Pancreas (tissue), 10 donors: ENCODE measurements around the gene DYNLT3. TPM values are rescaled to one million over a fixed set of nuclear protein-coding genes. Genes with fewer than 3 reads are reported as not detected.

Experiments used
- ATAC-seq, 4 donors: fragments of 200-7000 bp; cut with Tn5 transposase; one replicate each; pipeline versions ENCODE4 v1.8.0 to v1.9.1; 2020; ENCODE audit warnings: mild to moderate bottlenecking in 4 of 4, moderate library complexity in 4 of 4
- DNase-seq, 6 donors: peaks; one replicate each; pipeline ENCODE4 v3.0.0-alpha.2; 2020
- FAIRE-seq: peaks from 2 replicates; lab custom pipeline; 2012; peaks lifted over from hg19 to GRCh38; lab: Jason Lieb, UNC
- H3K27ac ChIP-seq, 4 donors: fragments of 200-600 bp; sonication (generic); 1 replicate in 3 of 4; 2 replicates in 1 of 4; pipeline versions ENCODE4 v1.5.0 to v1.8.0; 2020
- H3K27me3 ChIP-seq, 4 donors: fragments of 200-600 bp; one replicate each; pipeline ENCODE4 v1.8.0; 2021
- H3K36me3 ChIP-seq, 3 donors: fragments of 200-600 bp; sonication (generic) in 1 of 3; one replicate each; pipeline versions ENCODE4 v1.5.0 to v1.8.0; 2020 to 2021
- H3K4me1 ChIP-seq, 3 donors: fragments of 200-600 bp; one replicate each; pipeline ENCODE4 v1.8.0; 2021
- H3K4me3 ChIP-seq, 4 donors: fragments of 200-600 bp; sonication (generic) in 2 of 4; one replicate each; pipeline versions ENCODE4 v1.5.0 to v1.8.0; 2020 to 2021
- H3K9me3 ChIP-seq, 4 donors: fragments of 200-600 bp; one replicate each; pipeline ENCODE4 v1.8.0; 2021
- CTCF ChIP-seq, 4 donors: fragments of 200-600 bp; sonication (generic) in 3 of 4; IDR thresholded peaks; one replicate each; pipeline versions ENCODE4 v1.5.0 to v1.8.0; 2021; ENCODE audit warnings: antibody characterized with exemption in 4 of 4
- WGBS, 2 donors: extraction: QIAGEN DNeasy Blood & Tissue Kit; methylation state at CpG; one replicate each; pipeline ENCODE4 v1.1.7; 2013; 5-methylcytosine and 5-hydroxymethylcytosine counted together
- intact Hi-C, 3 donors: fragments of 100-400 bp; cut with DNase I; formaldehyde crosslinking; loops; one replicate each; pipeline versions ENCODE4 v1.11.1 to v1.14.2; 2022
- polyA plus RNA-seq, 2 donors: library from polyadenylated mRNA; stranded (reverse); fragments of 200-250 nt; gene quantifications; one replicate each; pipeline ENCODE4 v1.2.3, GENCODE V29; 2013
- total RNA-seq, 6 donors: library from RNA; stranded (reverse); fragmentation: NEBNext Ultra II Directional in 4 of 6; extraction: Animal tissue kit (Norgen Biotek cat#: 25700) in 4 of 6; gene quantifications; one replicate each; pipeline versions ENCODE4 v1.2.1 to v1.2.4, GENCODE V29; 2021 to 2023
- donor health status: healthy with polysubstance abuse.
- donor health status: DM: no; HTN: no; CAD: no; lungs with moderate emphysema.
- donor health status: DM: no; HTN: no; CAD: no.
- donor health status: control.
- donor health status: control.
- donor health status: Bipolar disorder and iron deficiency.
- donor health status: DM: yes; HTN: yes; CAD: no.
- donor health status: DM: no; HTN: no; CAD: no.
- donor health status: DM: no; HTN: no; CAD: no.
- donor health status: DM: yes; HTN: yes; CAD: no.

Gene DYNLT3
- total and polyA plus RNA-seq, 8 donors = 5.0 to 18.8 (median 7.9) TPM

DNA sequence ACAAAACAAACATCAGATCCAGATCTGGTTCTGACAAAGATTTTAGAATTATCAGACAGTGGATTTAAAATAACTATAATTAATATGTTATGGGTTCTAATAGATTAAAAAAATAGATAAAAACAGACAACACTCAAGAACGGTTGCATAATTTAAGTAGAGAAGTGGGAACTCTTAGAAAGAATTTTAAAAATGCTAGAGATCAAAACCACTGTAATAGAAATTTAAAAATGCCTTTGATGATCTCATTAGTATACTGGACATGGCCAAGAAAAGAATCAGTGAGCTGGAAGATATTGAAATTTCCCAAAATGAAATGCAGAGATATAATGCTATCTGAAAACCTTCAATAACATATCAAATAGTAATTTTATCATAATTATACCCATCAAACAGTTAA, 28.3 kb upstream of the DYNLT3 start:
- FAIRE-seq (peak; percentile 66), ATAC-seq (no peak)

DNA sequence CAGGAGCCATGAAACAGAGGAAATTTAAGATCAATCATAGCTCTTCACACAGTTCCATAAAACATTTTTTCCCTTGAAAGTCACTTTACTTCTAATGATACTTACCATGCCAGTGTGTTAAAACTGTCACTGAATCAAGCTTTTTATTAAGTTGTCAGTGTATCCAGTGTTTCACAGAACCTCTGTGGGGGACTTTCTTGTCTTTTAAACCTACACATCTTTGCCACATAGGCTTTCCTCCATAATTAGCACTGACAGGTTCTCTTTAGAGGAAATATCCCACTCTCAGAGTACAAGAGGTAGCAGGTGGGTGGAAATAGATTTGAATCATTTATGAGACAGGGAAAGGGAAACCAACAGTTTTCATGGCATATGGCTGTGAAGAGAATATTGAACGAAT, 25.8 kb upstream of the DYNLT3 start:
- H3K9me3 ChIP-seq = no peaks in the 10 kb centered on the region
- ATAC-seq (no peak), FAIRE-seq (no peak), DNase-seq (no peak)
- no peaks in the 10 kb centered on the region for H3K36me3 ChIP-seq
- no peak overlapping the region for H3K4me3 ChIP-seq
- intact Hi-C loops = no loop called here
- peaks cover 0 to 3% (median 0%) of the 10 kb centered on the region in 4 donors for H3K27me3 ChIP-seq
- no peaks in the 10 kb centered on the region for H3K4me1 ChIP-seq
- no peak overlapping the region for H3K27ac ChIP-seq
- no peak for TF ChIP-seq CTCF (IDR thresholded peaks at IDR 0.05)
- 35 to 58% methylated on average over 1 of the region's 1 CpG for WGBS, 2 donors

More for the DNA sequence above, 28.3 kb upstream of the DYNLT3 start:
- Histone ChIP-seq H3K9me3 (no peaks in the 10 kb centered on the region), H3K4me1 (no peaks in the 10 kb centered on the region), H3K36me3 (no peaks in the 10 kb centered on the region), H3K4me3 (no peak overlapping the region), H3K27me3 (no peaks in the 10 kb centered on the region), H3K27ac (no peak overlapping the region)
- intact Hi-C loops = no loop called here
- WGBS, 2 donors = 22 to 43% methylated on average over 1 of the region's 1 CpG
- no peak for DNase-seq
- TF ChIP-seq CTCF (IDR thresholded peaks at IDR 0.05) = no peak

DNA sequence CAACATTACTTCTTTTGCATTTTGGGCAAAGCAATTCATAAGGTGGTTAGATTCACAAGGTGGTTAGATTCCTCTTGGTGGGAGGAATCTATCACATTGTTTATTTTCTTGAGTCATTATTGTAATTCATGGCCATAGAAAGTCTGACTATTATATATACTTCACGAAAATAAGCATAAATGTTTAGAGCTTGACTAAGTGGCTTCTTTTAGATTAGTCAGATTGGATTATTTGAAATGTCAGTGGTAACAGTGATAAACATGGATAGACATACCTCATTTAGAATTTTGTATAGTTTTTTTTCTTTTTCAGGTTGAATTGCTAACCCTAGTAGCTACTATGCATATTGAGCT, 24.9 kb upstream of the DYNLT3 start:
- 54 to 67% methylated on average over 1 of the region's 1 CpG for WGBS, 2 donors
- DNase-seq (no peak), FAIRE-seq (no peak), ATAC-seq (no peak)
- no peak overlapping the region for H3K27ac ChIP-seq
- no peak overlapping the region for H3K4me3 ChIP-seq
- H3K9me3 ChIP-seq = no peaks in the 10 kb centered on the region
- TF ChIP-seq CTCF (IDR thresholded peaks at IDR 0.05) = no peak
- intact Hi-C loops = no loop called here
- H3K36me3 ChIP-seq = no peaks in the 10 kb centered on the region
- no peaks in the 10 kb centered on the region for H3K4me1 ChIP-seq
- peaks cover 0 to 3% (median 0%) of the 10 kb centered on the region in 4 donors for H3K27me3 ChIP-seq

- no peaks in the 10 kb centered on the region for H3K4me1 ChIP-seq
- H3K9me3 ChIP-seq = no peaks in the 10 kb centered on the region
- peaks cover 0 to 3% (median 0%) of the 10 kb centered on the region in 4 donors for H3K27me3 ChIP-seq
- DNase-seq = no peak
- ATAC-seq = peak in 2 of 4 donors; percentile 29 to 55
- no peak for FAIRE-seq
- H3K36me3 ChIP-seq = no peaks in the 10 kb centered on the region
- no peak overlapping the region for H3K4me3 ChIP-seq
- 62 to 64% methylated on average over 4 of the region's 4 CpGs for WGBS, 2 donors
- intact Hi-C loops = no loop called here
- no peak overlapping the region for H3K27ac ChIP-seq
- no peak for TF ChIP-seq CTCF (IDR thresholded peaks at IDR 0.05)
Observed at GRCh38 chrX:37871626-37872302, 24.4 kb upstream of the DYNLT3 start.

DNA sequence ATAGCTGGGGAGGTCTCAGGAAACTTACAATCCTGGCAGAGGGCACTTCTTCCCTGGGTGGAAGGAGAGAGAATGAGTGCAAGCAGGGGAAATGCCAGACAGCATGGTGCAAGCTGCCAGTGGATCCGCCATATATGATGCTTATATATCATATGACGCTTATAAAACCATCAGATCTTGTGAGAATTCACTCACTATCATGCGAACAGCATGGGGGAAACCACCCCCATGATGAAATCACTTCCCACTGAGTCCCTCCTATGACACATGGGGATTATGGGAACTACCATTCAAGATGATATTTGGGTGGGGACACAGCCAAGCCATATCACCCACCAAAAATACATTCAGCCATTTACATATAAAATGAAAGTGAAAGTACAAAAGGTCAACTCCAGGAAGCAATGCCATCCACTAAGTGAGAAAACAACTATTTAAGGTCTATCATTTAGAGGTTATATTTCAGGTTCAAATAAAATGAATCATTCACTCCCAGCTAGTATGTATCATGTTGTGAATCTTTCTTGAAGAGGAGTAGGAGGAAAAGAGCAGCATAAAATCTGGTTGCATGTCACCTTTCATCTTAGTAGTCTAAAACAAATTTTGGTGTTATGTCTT, 20.3 kb upstream of the DYNLT3 start:
- no peak for DNase-seq
- no peaks in the 10 kb centered on the region for H3K36me3 ChIP-seq
- H3K27ac ChIP-seq = no peak overlapping the region
- no peak for ATAC-seq
- no peak for FAIRE-seq
- no peak overlapping the region for H3K4me3 ChIP-seq
- peaks cover 0 to 2% (median 0%) of the 10 kb centered on the region in 3 donors for H3K4me1 ChIP-seq
- WGBS, 2 donors = 74 to 87% methylated on average over 3 of the region's 3 CpGs
- no peak for TF ChIP-seq CTCF (IDR thresholded peaks at IDR 0.05)
- peaks cover 0 to 3% (median 0%) of the 10 kb centered on the region in 4 donors for H3K27me3 ChIP-seq
- intact Hi-C loops = no loop called here
- no peaks in the 10 kb centered on the region for H3K9me3 ChIP-seq
